HUES64 (cell line): Measurements from ENCODE around the gene CFAP298.

ENCODE experiments used
- H3K27ac ChIP-seq: 2 replicates; pipeline ENCODE4 v1.7.0; 2013; ENCODE audit warnings: low read depth, low read length, inconsistent platforms
- H3K27me3 ChIP-seq: 2 replicates; pipeline ENCODE4 v1.6.1; 2013; ENCODE audit warnings: mild to moderate bottlenecking, low read length; ENCODE audit not compliant: insufficient read depth
- H3K36me3 ChIP-seq: 2 replicates; pipeline ENCODE4 v1.6.1; 2013; ENCODE audit warnings: mild to moderate bottlenecking, low read length; ENCODE audit not compliant: insufficient read depth
- H3K4me1 ChIP-seq: 2 replicates; pipeline ENCODE4 v1.6.1; 2013; ENCODE audit warnings: mild to moderate bottlenecking, low read length, moderate library complexity; ENCODE audit not compliant: insufficient read depth
- H3K4me3 ChIP-seq: 2 replicates; pipeline ENCODE4 v1.5.1; 2013; ENCODE audit warnings: mild to moderate bottlenecking, low read length, moderate library complexity
- H3K9ac ChIP-seq: 2 replicates; pipeline ENCODE4 v1.6.1; 2013; ENCODE audit warnings: mild to moderate bottlenecking, low read depth, low read length
- H3K9me3 ChIP-seq: 2 replicates; pipeline ENCODE4 v1.6.1; 2013; ENCODE audit warnings: low read depth, low read length; ENCODE audit not compliant: insufficient read depth
- WGBS: fragments of 150-250, 120-280 bp; methylation state at CpG from one replicate; pipeline ENCODE4 v1.1.7; 2013; ENCODE audit warnings: missing lambda C conversion rate; 5-methylcytosine and 5-hydroxymethylcytosine counted together

Gene CFAP298

DNA sequence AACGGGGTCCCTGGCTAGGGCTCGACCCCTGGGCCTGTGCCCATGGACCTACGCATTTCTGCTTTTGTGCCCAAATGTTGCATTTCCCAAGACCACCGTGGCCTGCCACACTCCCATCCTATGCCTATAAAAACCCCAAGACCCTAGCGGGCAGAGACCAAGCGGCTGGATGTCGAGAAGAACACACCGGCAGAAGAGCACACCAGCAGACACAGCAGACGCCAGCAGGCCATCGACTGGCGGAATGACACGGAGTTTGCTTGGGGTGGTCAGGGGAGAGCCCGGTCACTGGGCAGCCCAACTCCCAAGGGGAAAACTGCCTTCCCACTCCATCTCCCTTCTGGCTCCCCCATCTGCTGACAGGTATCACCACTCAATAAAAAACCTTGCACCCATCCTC, 31.2 kb downstream of the CFAP298 start:
- Histone ChIP-seq H3K9me3 (no peaks in the 10 kb centered on the region), H3K4me1 (no peaks in the 10 kb centered on the region), H3K27me3 (0 out of 2 replicates have a peak, but pooled peaks cover 3% of the 10 kb centered on the region), H3K36me3 (no peaks in the 10 kb centered on the region), H3K27ac (no peak overlapping the region), H3K9ac (no peak overlapping the region), H3K4me3 (no peak overlapping the region)
- 94% methylated on average over 13 of the region's 13 CpGs for WGBS

- 0 out of 2 replicates have a peak, but pooled peaks cover 3% of the 10 kb centered on the region for H3K27me3 ChIP-seq
- H3K27ac ChIP-seq = no peak overlapping the region
- H3K36me3 ChIP-seq = no peaks in the 10 kb centered on the region
- no peak overlapping the region for H3K4me3 ChIP-seq
- no peaks in the 10 kb centered on the region for H3K4me1 ChIP-seq
- H3K9me3 ChIP-seq = no peaks in the 10 kb centered on the region
- WGBS = 39% methylated on average over 15 of the region's 15 CpGs
- H3K9ac ChIP-seq = no peak overlapping the region
Measured at GRCh38 chr21:32578107-32578691, 34.0 kb downstream of the CFAP298 start.

GRCh38 chr21:32576011-32576410, 36.2 kb downstream of the CFAP298 start:
- Histone ChIP-seq H3K36me3 (no peaks in the 10 kb centered on the region), H3K4me3 (no peak overlapping the region), H3K9ac (no peak overlapping the region), H3K4me1 (no peaks in the 10 kb centered on the region), H3K9me3 (no peaks in the 10 kb centered on the region), H3K27ac (no peak overlapping the region), H3K27me3 (0 out of 2 replicates have a peak, but pooled peaks cover 3% of the 10 kb centered on the region)
- WGBS = 93% methylated on average over 11 of the region's 11 CpGs

DNA sequence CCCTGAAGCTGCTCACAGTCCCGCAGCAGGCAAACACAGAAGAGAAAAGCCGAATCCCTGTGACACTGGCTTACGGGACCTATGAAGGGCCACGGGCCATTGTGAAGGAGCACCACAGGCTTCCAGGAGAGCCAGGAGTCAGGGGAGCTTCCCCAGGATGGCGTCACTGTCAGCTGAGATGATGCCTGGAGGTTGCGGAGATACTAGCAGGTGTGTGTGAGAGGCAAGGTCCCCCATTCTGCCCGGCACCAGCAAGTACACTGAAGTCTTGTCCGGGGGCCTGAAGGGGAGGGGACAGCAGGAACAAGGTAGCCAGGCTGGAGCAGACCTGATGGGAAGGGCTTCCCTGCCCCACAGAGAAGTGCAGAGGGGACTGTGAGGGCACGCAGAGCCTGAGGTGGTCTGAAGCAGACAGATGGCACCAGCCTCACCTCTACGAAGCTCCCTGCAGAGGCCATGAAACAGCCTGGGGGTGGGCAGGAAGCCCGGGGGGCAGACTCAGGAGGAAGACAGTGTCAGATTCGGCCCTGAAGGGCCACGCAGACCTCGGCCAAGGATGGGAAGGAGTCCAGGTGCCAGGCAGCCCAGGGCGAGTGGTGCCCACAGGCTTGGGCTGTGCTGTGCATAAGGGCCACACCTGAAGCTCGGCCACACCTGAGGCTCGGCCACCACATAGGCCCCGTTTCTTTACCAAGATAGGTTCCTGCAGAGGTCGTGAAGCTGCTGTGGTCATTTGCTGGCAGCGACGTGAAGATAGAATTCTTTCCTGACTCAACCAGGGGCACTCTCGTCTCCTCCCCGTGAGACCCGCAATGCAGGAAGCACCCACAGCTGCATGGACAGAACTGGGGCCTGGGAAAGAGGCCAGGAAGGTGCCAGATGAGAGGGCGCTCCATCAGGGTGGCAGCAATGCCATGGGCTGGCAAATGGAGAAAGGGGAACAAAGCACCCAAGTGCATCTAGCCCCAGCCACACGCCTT, 36.9 kb downstream of the CFAP298 start:
- 92% methylated on average over 26 of the region's 26 CpGs for WGBS
- H3K27ac ChIP-seq = no peak overlapping the region
- H3K9me3 ChIP-seq = no peaks in the 10 kb centered on the region
- no peaks in the 10 kb centered on the region for H3K4me1 ChIP-seq
- no peaks in the 10 kb centered on the region for H3K36me3 ChIP-seq
- H3K4me3 ChIP-seq = no peak overlapping the region
- H3K9ac ChIP-seq = no peak overlapping the region
- 0 out of 2 replicates have a peak, but pooled peaks cover 3% of the 10 kb centered on the region for H3K27me3 ChIP-seq

GRCh38 chr21:32572574-32573420, 39.4 kb downstream of the CFAP298 start:
- Histone ChIP-seq H3K9me3 (no peaks in the 10 kb centered on the region), H3K4me3 (no peak overlapping the region), H3K36me3 (no peaks in the 10 kb centered on the region), H3K9ac (no peak overlapping the region), H3K4me1 (peaks cover 9% of the 10 kb centered on the region; the same call in 1 of the 2 replicates), H3K27ac (no peak overlapping the region), H3K27me3 (peaks cover 11% of the 10 kb centered on the region; the same call in 1 of the 2 replicates)
- 88% methylated on average over 25 of the region's 25 CpGs for WGBS

DNA sequence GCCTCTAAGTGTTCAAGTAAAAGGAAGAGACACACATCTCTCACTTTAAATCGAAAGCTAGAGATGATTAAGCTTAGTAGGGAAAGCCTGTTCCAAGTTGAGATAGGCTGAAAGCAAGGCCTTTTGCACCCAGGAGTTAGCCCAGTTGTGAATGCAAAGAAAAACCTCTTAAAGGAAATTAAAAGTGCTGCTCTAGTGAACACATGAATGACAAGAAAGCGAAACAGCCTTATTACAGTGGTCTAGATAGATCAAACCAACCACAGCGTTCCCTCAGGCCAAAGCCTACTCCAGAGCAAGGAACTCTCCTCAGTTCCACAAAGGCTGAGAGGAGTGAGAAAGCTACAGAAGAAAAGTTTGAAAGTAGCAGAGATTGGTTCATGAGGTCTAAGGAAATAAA, 41.7 kb downstream of the CFAP298 start:
- H3K4me3 ChIP-seq = no peak overlapping the region
- peaks cover 9% of the 10 kb centered on the region; the same call in 1 of the 2 replicates for H3K4me1 ChIP-seq
- peaks cover 11% of the 10 kb centered on the region; the same call in 1 of the 2 replicates for H3K27me3 ChIP-seq
- no peak overlapping the region for H3K27ac ChIP-seq
- H3K36me3 ChIP-seq = no peaks in the 10 kb centered on the region
- no peak overlapping the region for H3K9ac ChIP-seq
- WGBS = 87% methylated on average over 3 of the region's 3 CpGs
- no peaks in the 10 kb centered on the region for H3K9me3 ChIP-seq

GRCh38 chr21:32569261-32570230, 42.6 kb downstream of the CFAP298 start:
- Histone ChIP-seq H3K27ac (0 out of 2 replicates have a peak overlapping the region, but pooled peaks have one; percentile 5), H3K4me1 (peaks cover 9% of the 10 kb centered on the region; the same call in 1 of the 2 replicates), H3K9me3 (peaks cover 7% of the 10 kb centered on the region), H3K9ac (peak overlapping the region; percentile 72), H3K27me3 (peaks cover 11% of the 10 kb centered on the region; the same call in 1 of the 2 replicates), H3K4me3 (peak overlapping the region; percentile 70), H3K36me3 (no peaks in the 10 kb centered on the region)
- 8% methylated on average over 60 of the region's 61 CpGs for WGBS

DNA sequence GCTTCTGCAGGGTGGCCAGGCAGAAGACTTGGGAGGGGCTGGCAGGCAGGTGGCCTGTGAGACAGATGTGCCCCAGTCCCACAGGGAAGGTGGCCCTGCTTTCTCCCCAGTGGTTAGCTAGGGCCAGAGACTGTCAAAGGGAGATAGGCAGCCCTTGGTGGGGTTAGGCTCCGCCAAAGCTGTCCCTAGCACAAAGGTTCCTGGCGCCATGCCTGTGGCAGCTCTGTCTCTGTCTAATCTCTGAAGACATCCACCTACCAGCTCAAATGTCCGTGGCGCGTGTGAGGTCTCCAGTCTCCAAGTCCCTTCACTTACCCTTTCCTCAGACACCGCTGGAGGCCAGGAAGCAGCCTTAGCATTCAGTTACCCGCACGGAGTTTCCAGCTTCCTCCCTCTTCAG, 44.6 kb downstream of the CFAP298 start:
- peaks cover 13% of the 10 kb centered on the region for H3K4me1 ChIP-seq
- 83% methylated on average over 8 of the region's 8 CpGs for WGBS
- H3K27me3 ChIP-seq = peaks cover 11% of the 10 kb centered on the region; the same call in 1 of the 2 replicates
- peaks cover 10% of the 10 kb centered on the region for H3K9me3 ChIP-seq
- no peak overlapping the region for H3K9ac ChIP-seq
- no peak overlapping the region for H3K4me3 ChIP-seq
- no peak overlapping the region for H3K27ac ChIP-seq
- no peaks in the 10 kb centered on the region for H3K36me3 ChIP-seq

- no peak overlapping the region for H3K4me3 ChIP-seq
- H3K9me3 ChIP-seq = peaks cover 10% of the 10 kb centered on the region
- WGBS = 92% methylated on average over 4 of the region's 5 CpGs
- H3K27me3 ChIP-seq = peaks cover 11% of the 10 kb centered on the region; the same call in 1 of the 2 replicates
- H3K9ac ChIP-seq = no peak overlapping the region
- no peaks in the 10 kb centered on the region for H3K36me3 ChIP-seq
- H3K27ac ChIP-seq = no peak overlapping the region
- peaks cover 20% of the 10 kb centered on the region for H3K4me1 ChIP-seq
Measured at GRCh38 chr21:32566741-32567389, 45.3 kb downstream of the CFAP298 start.
